ENCODE measurements around the gene TATDN3. TPM values are rescaled to one million over a fixed set of nuclear protein-coding genes. Genes with fewer than 3 reads are reported as not detected.
A peak's percentile ranks its signal among the peaks of the same experiment; 100 is the strongest.

The TATDN3 gene, protein sequence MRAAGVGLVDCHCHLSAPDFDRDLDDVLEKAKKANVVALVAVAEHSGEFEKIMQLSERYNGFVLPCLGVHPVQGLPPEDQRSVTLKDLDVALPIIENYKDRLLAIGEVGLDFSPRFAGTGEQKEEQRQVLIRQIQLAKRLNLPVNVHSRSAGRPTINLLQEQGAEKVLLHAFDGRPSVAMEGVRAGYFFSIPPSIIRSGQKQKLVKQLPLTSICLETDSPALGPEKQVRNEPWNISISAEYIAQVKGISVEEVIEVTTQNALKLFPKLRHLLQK
- 10 to 100 TPM; 15.3 to 17.0 TPM for total RNA-seq

- peak; percentile 90 for ATAC-seq
- Mint-ChIP-seq H3K4me3 (peak within 1 kb of the TSS; percentile 96), H3K27me3 (ENCODE audit: low read depth) (no peaks in the 10 kb centered on the region), H3K27ac (peak within 1 kb of the TSS; percentile 96), H3K4me1 (ENCODE audit: low read depth) (peaks cover 35% of the 10 kb centered on the region), H3K9me3 (ENCODE audit: insufficient read depth) (no peaks in the 10 kb centered on the region), H3K36me3 (ENCODE audit: low read depth) (peaks cover 23% of the 10 kb centered on the region)
- peak; percentile 94 for DNase-seq
- CTCF ChIA-PET = interaction anchor here (0.9 to 5.6 kb wide), 10 partner anchors 10 to 336 kb away, joined by 3 to 35 read pairs (median 6); no protein-coding TSS in a partner anchor
- POLR2A ChIA-PET = interaction anchor here (0.5 to 1.6 kb wide), 18 partner anchors 9 to 756 kb away, joined by 3 to 7 read pairs (median 3); partner anchors contain the start of genes ANGEL2, ATF3, DTL and VASH2
Observed at GRCh38 chr1:212791676-212792395, at the start of gene TATDN3, which contains the start of gene NSL1. Gene TATDN3 (plus strand): TSS chr1:212791894. CDS start chr1:212791922, 28 bp downstream. Gene NSL1 (minus strand): TSS chr1:212791777. CDS start chr1:212791763, 14 bp downstream.

- H3K4me3 Mint-ChIP-seq = no peak overlapping the region
- H3K4me1 Mint-ChIP-seq (ENCODE audit: low read depth) = peaks cover 30% of the 10 kb centered on the region
- H3K36me3 Mint-ChIP-seq (ENCODE audit: low read depth) = peaks cover 41% of the 10 kb centered on the region
- ATAC-seq = no peak
- CTCF ChIA-PET = interaction anchor here (1.0 to 2.8 kb wide), 4 partner anchors 38 to 79 kb away, joined by 4 to 9 read pairs (median 6); no protein-coding TSS in a partner anchor
- POLR2A ChIA-PET = interaction anchor here (2.2 kb wide), 1 partner anchor 47 kb away, joined by 7 read pairs; the partner anchor contains the start of genes NSL1 and TATDN3
- peak overlapping the region; percentile 27 for H3K27ac Mint-ChIP-seq
- H3K9me3 Mint-ChIP-seq (ENCODE audit: insufficient read depth) = peaks cover 15% of the 10 kb centered on the region
- H3K27me3 Mint-ChIP-seq (ENCODE audit: low read depth) = no peaks in the 10 kb centered on the region
- DNase-seq = no peak
Observed at GRCh38 chr1:212743901-212744475, 47.7 kb upstream of the TATDN3 start.

DNA sequence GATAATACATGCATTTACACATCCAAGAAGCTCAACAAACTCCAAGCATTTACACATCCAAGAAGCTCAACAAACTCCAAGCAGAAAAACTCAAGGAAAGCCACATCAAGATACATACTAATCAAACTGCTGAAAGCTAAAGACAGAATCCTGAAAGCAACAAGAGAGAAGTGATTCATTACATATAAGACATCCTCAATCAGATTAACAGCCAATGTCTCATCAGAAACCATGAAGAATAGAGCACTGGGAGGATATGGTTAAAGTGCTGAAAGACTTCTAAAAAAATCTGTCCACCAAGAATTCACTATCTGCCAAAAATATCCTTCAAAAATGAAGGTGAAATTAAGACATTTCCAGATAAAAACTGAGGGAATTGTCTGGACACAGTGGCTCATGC, 46.4 kb upstream of the TATDN3 start:
- Mint-ChIP-seq H3K36me3 (ENCODE audit: low read depth) (peaks cover 37% of the 10 kb centered on the region), H3K4me1 (ENCODE audit: low read depth) (peaks cover 31% of the 10 kb centered on the region), H3K4me3 (no peak overlapping the region), H3K9me3 (ENCODE audit: insufficient read depth) (peaks cover 15% of the 10 kb centered on the region), H3K27me3 (ENCODE audit: low read depth) (no peaks in the 10 kb centered on the region), H3K27ac (no peak overlapping the region)
- ChIA-PET POLR2A (interaction anchor here (2.2 kb wide), 1 partner anchor 46 kb away, joined by 7 read pairs; the partner anchor contains the start of genes NSL1 and TATDN3), CTCF (interaction anchor here (1.5 to 3.3 kb wide), 4 partner anchors 68 to 80 kb away, joined by 5 to 15 read pairs (median 8); no protein-coding TSS in a partner anchor)
- no peak for DNase-seq
- ATAC-seq = no peak

DNA sequence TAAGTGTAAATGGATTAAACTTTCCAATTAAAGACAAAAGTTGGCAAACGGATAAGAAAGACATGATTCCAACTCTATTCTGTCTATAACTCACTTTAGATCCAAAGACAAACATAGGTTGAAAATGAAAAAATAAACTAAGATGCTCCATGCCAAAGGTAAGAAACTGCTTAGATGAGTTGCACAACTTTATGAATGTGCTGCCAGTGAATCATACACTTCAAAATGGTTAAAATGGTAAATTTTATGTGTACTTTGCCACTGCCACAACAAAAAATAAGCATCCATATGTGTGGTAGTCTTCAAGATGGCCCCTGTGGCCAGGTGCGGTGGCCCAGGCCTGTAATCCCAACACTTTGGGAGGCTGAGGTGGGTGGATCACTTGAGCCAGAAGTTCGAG, 45.1 kb upstream of the TATDN3 start:
- no peak for DNase-seq
- ATAC-seq = no peak
- Mint-ChIP-seq H3K4me1 (ENCODE audit: low read depth) (peaks cover 27% of the 10 kb centered on the region), H3K27me3 (ENCODE audit: low read depth) (no peaks in the 10 kb centered on the region), H3K4me3 (no peak overlapping the region), H3K36me3 (ENCODE audit: low read depth) (peaks cover 31% of the 10 kb centered on the region), H3K9me3 (ENCODE audit: insufficient read depth) (peaks cover 11% of the 10 kb centered on the region), H3K27ac (no peak overlapping the region)
- ChIA-PET CTCF (interaction anchor here (0.9 to 3.3 kb wide), 6 partner anchors 8 to 81 kb away, joined by 3 to 15 read pairs (median 4); no protein-coding TSS in a partner anchor), POLR2A (interaction anchor here (0.8 kb wide), 1 partner anchor 10 kb away, joined by 4 read pairs; no protein-coding TSS in a partner anchor)

DNA sequence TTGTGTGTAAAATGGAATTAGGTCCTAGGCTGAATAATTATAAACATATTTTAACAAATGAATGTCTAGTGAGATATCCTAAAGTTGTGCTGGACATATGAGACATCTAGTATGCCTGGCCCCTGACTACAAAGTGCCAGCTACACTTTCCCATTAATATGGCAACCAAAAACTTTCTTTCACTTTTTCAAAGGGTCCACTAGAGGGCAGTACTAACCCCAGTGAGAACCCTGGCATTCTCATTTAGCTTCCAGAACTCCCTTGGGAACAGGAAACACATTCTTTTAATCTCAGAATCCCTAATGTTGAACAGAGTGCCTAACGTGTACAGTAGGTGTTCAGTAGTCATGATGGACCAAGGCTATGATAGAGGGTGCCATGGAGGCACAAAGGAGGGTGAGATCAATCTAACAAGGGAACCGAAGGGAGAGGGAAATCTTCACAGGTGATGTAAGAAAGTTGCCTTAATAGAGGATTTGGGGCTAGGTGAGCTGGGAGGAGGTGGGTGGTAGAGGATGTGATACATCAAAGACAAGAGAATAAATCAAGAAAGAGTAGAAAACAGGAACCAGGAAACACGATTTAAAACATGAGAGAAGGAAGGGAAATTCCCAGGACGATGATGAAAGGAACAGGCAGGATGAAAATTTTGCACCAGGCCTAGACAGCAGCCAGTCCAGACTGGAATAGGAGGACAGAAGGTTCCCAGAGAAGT, 41.7 kb upstream of the TATDN3 start:
- Mint-ChIP-seq H3K27ac (no peak overlapping the region), H3K27me3 (ENCODE audit: low read depth) (no peaks in the 10 kb centered on the region), H3K4me3 (no peak overlapping the region), H3K4me1 (ENCODE audit: low read depth) (peaks cover 41% of the 10 kb centered on the region), H3K9me3 (ENCODE audit: insufficient read depth) (no peaks in the 10 kb centered on the region), H3K36me3 (ENCODE audit: low read depth) (peaks cover 10% of the 10 kb centered on the region)
- ChIA-PET CTCF (interaction anchor here (0.6 to 3.2 kb wide), 45 partner anchors 8 to 691 kb away, joined by 3 to 33 read pairs (median 4); partner anchors contain the start of genes BATF3, FLVCR1, NSL1 and RPS6KC1), POLR2A (no interaction called here)
- peak; percentile 45 for ATAC-seq
- DNase-seq = no peak

- POLR2A ChIA-PET = interaction anchor here (0.7 kb wide), 1 partner anchor 293 kb away, joined by 3 read pairs; no protein-coding TSS in a partner anchor
Observed at GRCh38 chr1:212752252-212752933, 39.3 kb upstream of the TATDN3 start.

GRCh38 chr1:212752934-212753497, 38.7 kb upstream of the TATDN3 start:
- ChIA-PET CTCF (interaction anchor here (1.0 to 2.0 kb wide), 5 partner anchors 30 to 88 kb away, joined by 3 to 5 read pairs (median 4); no protein-coding TSS in a partner anchor), POLR2A (no interaction called here)
- no peaks in the 10 kb centered on the region for H3K9me3 Mint-ChIP-seq (ENCODE audit: insufficient read depth)
- H3K4me1 Mint-ChIP-seq (ENCODE audit: low read depth) = peaks cover 38% of the 10 kb centered on the region
- no peaks in the 10 kb centered on the region for H3K27me3 Mint-ChIP-seq (ENCODE audit: low read depth)
- no peak overlapping the region for H3K4me3 Mint-ChIP-seq
- H3K27ac Mint-ChIP-seq = peak overlapping the region; percentile 0
- ATAC-seq (peak; percentile 63), DNase-seq (no peak)
- peaks cover 4% of the 10 kb centered on the region for H3K36me3 Mint-ChIP-seq (ENCODE audit: low read depth)

More at GRCh38 chr1:212752252-212752933, 39.3 kb upstream of the TATDN3 start:
- Mint-ChIP-seq H3K27ac (no peak overlapping the region), H3K27me3 (ENCODE audit: low read depth) (no peaks in the 10 kb centered on the region), H3K9me3 (ENCODE audit: insufficient read depth) (no peaks in the 10 kb centered on the region), H3K36me3 (ENCODE audit: low read depth) (peaks cover 4% of the 10 kb centered on the region), H3K4me1 (ENCODE audit: low read depth) (peaks cover 38% of the 10 kb centered on the region), H3K4me3 (no peak overlapping the region)
- ATAC-seq (no peak), DNase-seq (no peak)
- CTCF ChIA-PET = interaction anchor here (1.0 to 2.0 kb wide), 4 partner anchors 29 to 87 kb away, joined by 3 to 5 read pairs (median 4); no protein-coding TSS in a partner anchor

DNA sequence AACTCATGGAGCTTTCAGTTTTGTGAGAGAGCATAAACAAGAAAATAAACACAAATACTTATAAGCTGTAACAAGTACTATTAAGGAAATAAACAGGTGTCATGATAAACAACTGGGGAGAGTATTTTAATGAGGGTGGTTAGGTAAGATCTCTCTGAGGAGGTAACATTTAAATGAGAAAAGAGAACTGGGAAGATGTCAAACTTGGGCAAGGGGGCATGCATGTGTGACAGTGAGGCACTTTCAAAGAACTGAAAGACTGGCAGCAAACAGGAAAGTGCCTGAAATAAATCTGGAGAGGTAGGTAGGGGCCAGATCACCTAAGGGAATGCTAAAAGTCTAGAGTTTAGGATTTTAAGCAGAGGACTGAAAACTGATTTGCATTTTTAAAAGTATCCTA, 37.9 kb upstream of the TATDN3 start:
- no peak for ATAC-seq
- H3K4me3 Mint-ChIP-seq = peak overlapping the region; percentile 23
- H3K27me3 Mint-ChIP-seq (ENCODE audit: low read depth) = no peaks in the 10 kb centered on the region
- no peaks in the 10 kb centered on the region for H3K9me3 Mint-ChIP-seq (ENCODE audit: insufficient read depth)
- no peak for DNase-seq
- peak overlapping the region; percentile 28 for H3K27ac Mint-ChIP-seq
- ChIA-PET CTCF (interaction anchor here (1.1 to 2.0 kb wide), 5 partner anchors 8 to 277 kb away, joined by 3 to 10 read pairs (median 3); no protein-coding TSS in a partner anchor), POLR2A (no interaction called here)
- peaks cover 4% of the 10 kb centered on the region for H3K36me3 Mint-ChIP-seq (ENCODE audit: low read depth)
- peaks cover 38% of the 10 kb centered on the region for H3K4me1 Mint-ChIP-seq (ENCODE audit: low read depth)

GRCh38 chr1:212754193-212754592, 37.5 kb upstream of the TATDN3 start:
- ATAC-seq (peak; percentile 37), DNase-seq (no peak)
- H3K27ac Mint-ChIP-seq = peak overlapping the region; percentile 28
- H3K4me3 Mint-ChIP-seq = peak overlapping the region; percentile 23
- H3K4me1 Mint-ChIP-seq (ENCODE audit: low read depth) = peaks cover 38% of the 10 kb centered on the region
- H3K36me3 Mint-ChIP-seq (ENCODE audit: low read depth) = peaks cover 4% of the 10 kb centered on the region
- H3K27me3 Mint-ChIP-seq (ENCODE audit: low read depth) = no peaks in the 10 kb centered on the region
- ChIA-PET CTCF (interaction anchor here (0.8 to 2.0 kb wide), 7 partner anchors 8 to 297 kb away, joined by 3 to 10 read pairs (median 3); no protein-coding TSS in a partner anchor), POLR2A (no interaction called here)
- H3K9me3 Mint-ChIP-seq (ENCODE audit: insufficient read depth) = no peaks in the 10 kb centered on the region

DNA sequence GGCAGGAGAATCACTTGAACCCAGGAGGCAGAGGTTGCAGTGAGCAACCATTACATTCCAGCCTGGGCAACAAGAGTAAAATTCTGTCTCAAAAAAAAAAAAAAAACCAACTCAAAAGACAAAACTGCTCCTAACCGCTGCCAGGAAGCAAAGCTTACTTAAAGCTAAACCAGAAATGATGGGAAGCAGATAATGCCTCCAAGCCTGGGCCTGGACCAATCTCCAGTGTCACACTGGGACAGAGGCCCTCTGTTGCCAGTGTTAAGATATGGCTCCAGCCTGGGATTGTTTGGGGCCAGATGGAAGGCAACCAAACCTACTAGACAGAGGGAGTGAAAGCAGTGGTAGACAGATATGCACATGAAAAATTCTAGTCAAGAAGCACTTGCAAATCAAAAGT, 37.0 kb upstream of the TATDN3 start:
- Mint-ChIP-seq H3K4me3 (no peak overlapping the region), H3K27me3 (ENCODE audit: low read depth) (no peaks in the 10 kb centered on the region), H3K4me1 (ENCODE audit: low read depth) (peaks cover 35% of the 10 kb centered on the region), H3K27ac (peak overlapping the region; percentile 44), H3K36me3 (ENCODE audit: low read depth) (peaks cover 4% of the 10 kb centered on the region), H3K9me3 (ENCODE audit: insufficient read depth) (no peaks in the 10 kb centered on the region)
- DNase-seq (no peak), ATAC-seq (no peak)
- ChIA-PET CTCF (interaction anchor here (0.8 to 2.0 kb wide), 8 partner anchors 9 to 297 kb away, joined by 3 to 10 read pairs (median 3); no protein-coding TSS in a partner anchor), POLR2A (no interaction called here)

Data from activated CD8-positive, alpha-beta T cell treated with anti-CD3 and anti-CD28 coated beads, Interleukin-2, amount 10 ng/mL, durations not matched to agents 7 days and 5 days (primary cell).